WTC11 (cell line): Measurements from ENCODE around the gene ESRRA. TPM values are rescaled to one million over a fixed set of nuclear protein-coding genes. Genes with fewer than 3 reads are reported as not detected.

Source experiments
- ATAC-seq: fragments of 200-7000 bp; cut with Tn5 transposase; 2 replicates; pipeline ENCODE4 v1.10.0; 2021; ENCODE audit warnings: mild to moderate bottlenecking, moderate library complexity
- CTCF ChIA-PET: fragments of 300-600 bp; sonication (Branson Sonifier 250); formaldehyde crosslinking; loops from one replicate; lab custom pipeline; 2021; ENCODE audit warnings: antibody characterized with exemption; lab: Charles Lee
- POLR2A ChIA-PET: fragments of 350-600 bp; sonication (Branson Sonifier 250); formaldehyde crosslinking; loops from one replicate; lab custom pipeline; 2021; ENCODE audit warnings: antibody characterized with exemption; lab: Charles Lee
- DNase-seq: peaks from one replicate; pipeline ENCODE4 v3.0.0; 2021; ENCODE audit warnings: low spot score
- H3K27ac Mint-ChIP-seq: 2 replicates; pipeline ENCODE4 v1.8.0; 2021; ENCODE audit warnings: mixed read lengths
- H3K27me3 Mint-ChIP-seq: 2 replicates; pipeline ENCODE4 v1.8.0; 2021; ENCODE audit warnings: low read depth, mild to moderate bottlenecking, moderate library complexity, mixed read lengths
- H3K36me3 Mint-ChIP-seq: 2 replicates; pipeline ENCODE4 v1.8.0; 2021; ENCODE audit warnings: mixed read lengths
- H3K4me1 Mint-ChIP-seq: 2 replicates; pipeline ENCODE4 v1.8.0; 2022; ENCODE audit warnings: mixed read lengths
- H3K4me3 Mint-ChIP-seq: 2 replicates; pipeline ENCODE4 v1.8.0; 2021; ENCODE audit warnings: mild to moderate bottlenecking, moderate library complexity, mixed read lengths
- H3K9me3 Mint-ChIP-seq: 2 replicates; pipeline ENCODE4 v1.8.0; 2021; ENCODE audit warnings: mixed read lengths
- CREM ChIP-seq: sonication (generic); formaldehyde crosslinking; IDR thresholded peaks from 2 replicates; pipeline ENCODE4 v1.8.1; 2022; ENCODE audit warnings: mild to moderate bottlenecking, missing genetic modification reagents, moderate library complexity
- ELF4 ChIP-seq: sonication (generic); formaldehyde crosslinking; IDR thresholded peaks from 2 replicates; pipeline ENCODE4 v1.8.1; 2022; ENCODE audit warnings: low read depth, mild to moderate bottlenecking, moderate library complexity, missing genetic modification reagents
- ETV6 ChIP-seq: sonication (generic); formaldehyde crosslinking; IDR thresholded peaks from 2 replicates; pipeline ENCODE4 v1.8.1; 2022; ENCODE audit warnings: mild to moderate bottlenecking, missing genetic modification reagents
- FOXP1 ChIP-seq: sonication (generic); formaldehyde crosslinking; IDR thresholded peaks from 2 replicates; pipeline ENCODE4 v1.8.0; 2022; ENCODE audit warnings: missing genetic modification reagents, mild to moderate bottlenecking, moderate library complexity, borderline replicate concordance
- FOXP4 ChIP-seq: sonication (generic); formaldehyde crosslinking; IDR thresholded peaks from 2 replicates; pipeline ENCODE4 v1.8.0; 2022; ENCODE audit warnings: mild to moderate bottlenecking, missing genetic modification reagents
- JAZF1 ChIP-seq: fragments of 250-450 bp; sonication (Bioruptor Pico); IDR thresholded peaks from 2 replicates; pipeline ENCODE4 v1.9.0; 2021; ENCODE audit warnings: moderate library complexity, mild to moderate bottlenecking, inconsistent platforms
- KAT7 ChIP-seq: sonication (generic); formaldehyde crosslinking; IDR thresholded peaks from 2 replicates; pipeline ENCODE4 v1.8.1; 2023; ENCODE audit warnings: missing genetic modification reagents, mild to moderate bottlenecking, borderline replicate concordance
- MYBL2 ChIP-seq: sonication (generic); formaldehyde crosslinking; IDR thresholded peaks from 2 replicates; pipeline ENCODE4 v1.8.1; 2023; ENCODE audit warnings: mild to moderate bottlenecking, moderate library complexity, missing genetic modification reagents
- NFYB ChIP-seq: sonication (generic); formaldehyde crosslinking; conservative IDR thresholded peaks from 2 replicates; pipeline ENCODE4 v1.8.0; 2022; ENCODE audit warnings: low read depth, missing genetic modification reagents
- NR2C2 ChIP-seq: sonication (generic); formaldehyde crosslinking; IDR thresholded peaks from 2 replicates; pipeline ENCODE4 v1.8.0; 2022; ENCODE audit warnings: mild to moderate bottlenecking, missing genetic modification reagents
- RORB ChIP-seq: fragments of 250-450 bp; sonication (Bioruptor Pico); IDR thresholded peaks from 2 replicates; pipeline ENCODE4 v1.9.0; 2021; ENCODE audit warnings: mild to moderate bottlenecking
- SMAD3 ChIP-seq: sonication (generic); formaldehyde crosslinking; IDR thresholded peaks from 2 replicates; pipeline ENCODE4 v1.8.0; 2022; ENCODE audit warnings: missing genetic modification reagents, mild to moderate bottlenecking, borderline replicate concordance
- SP1 ChIP-seq: sonication (generic); formaldehyde crosslinking; conservative IDR thresholded peaks from 2 replicates; pipeline ENCODE4 v1.8.1; 2022; ENCODE audit warnings: missing genetic modification reagents
- TEAD1 ChIP-seq: sonication (generic); formaldehyde crosslinking; IDR thresholded peaks from 2 replicates; pipeline ENCODE4 v1.8.0; 2022; ENCODE audit warnings: mild to moderate bottlenecking, missing genetic modification reagents
- ZNF121 ChIP-seq: sonication (generic); formaldehyde crosslinking; IDR thresholded peaks from 2 replicates; pipeline ENCODE4 v1.8.0; 2023; ENCODE audit warnings: missing genetic modification reagents
- ZNF138 ChIP-seq: sonication (generic); formaldehyde crosslinking; conservative IDR thresholded peaks from 2 replicates; pipeline ENCODE4 v1.8.1; 2022; ENCODE audit warnings: mild to moderate bottlenecking, moderate library complexity, missing genetic modification reagents
- ZNF423 ChIP-seq: fragments of 250-450 bp; sonication (Bioruptor Pico); IDR thresholded peaks from 2 replicates; pipeline ENCODE4 v2.1.2; 2022; ENCODE audit warnings: mild to moderate bottlenecking, moderate library complexity
- total RNA-seq: library from RNA; stranded (reverse); gene quantifications from 3 replicates; pipeline ENCODE4 v1.2.3, GENCODE V29; 2021

Gene ESRRA
- total RNA-seq, 1 experiment from 2014 or later, result 81.9 TPM

GRCh38 chr11:64284048-64284961 is 21.0 kb upstream of the ESRRA start, which contains the start of gene BAD (continued):
- no peak for TF ChIP-seq ZNF423 (CRISPR knock-in tag)
- peak; percentile 72 for TF ChIP-seq NFYB (CRISPR knock-in tag)

GRCh38 chr11:64284962-64285884 is 20.1 kb upstream of the ESRRA start, which contains the start of gene GPR137:
GPR137 (plus strand) TSS chr11:64285848; CDS start chr11:64286525, 677 bp downstream.
- CTCF ChIA-PET, result interaction anchor here (0.7 to 12.5 kb wide), 9 partner anchors 14 to 475 kb away, joined by 3 to 151 read pairs (median 6); partner anchors contain the start of genes ESRRA, PRDX5, PYGM and TRMT112
- Mint-ChIP-seq H3K27ac (no peak within 1 kb of the TSS; the same call in 1 of the 2 replicates), H3K4me1 (peaks cover 8% of the 10 kb centered on the region)

GRCh38 chr11:64285885-64286800 is 19.2 kb upstream of the ESRRA start:
- no peak for TF ChIP-seq TEAD1 (CRISPR knock-in tag)
- no peak overlapping the region; the same call in 1 of the 2 replicates for H3K27ac Mint-ChIP-seq
- DNase-seq, result no peak
- H3K4me3 Mint-ChIP-seq, result peak overlapping the region; percentile 76
- H3K36me3 Mint-ChIP-seq, result peaks cover 11% of the 10 kb centered on the region
- POLR2A ChIA-PET, result interaction anchor here (2.3 kb wide), 1 partner anchor 16 kb away, joined by 7 read pairs; no protein-coding TSS in a partner anchor
- H3K4me1 Mint-ChIP-seq, result peaks cover 12% of the 10 kb centered on the region
- H3K27me3 Mint-ChIP-seq, result peaks cover 27% of the 10 kb centered on the region
- CTCF ChIA-PET, result interaction anchor here (0.9 to 12.5 kb wide), 4 partner anchors 15 to 69 kb away, joined by 4 to 151 read pairs (median 16); partner anchors contain the start of genes ESRRA, PRDX5 and TRMT112
- no peak for ATAC-seq
- no peaks in the 10 kb centered on the region for H3K9me3 Mint-ChIP-seq

More at GRCh38 chr11:64284962-64285884, 20.1 kb upstream of the ESRRA start, which contains the start of gene GPR137:
- no peaks in the 10 kb centered on the region for H3K9me3 Mint-ChIP-seq
- peak; percentile 15 for ATAC-seq
- H3K27me3 Mint-ChIP-seq, result peaks cover 17% of the 10 kb centered on the region
- peak; percentile 78 for DNase-seq
- TF ChIP-seq SP1, result peak; percentile 32; the same call in 1 of the 2 replicates
- TF ChIP-seq CREM (CRISPR knock-in tag), result 0 out of 2 replicates have a peak, but pooled peaks have one; percentile 44
- TF ChIP-seq FOXP4 (CRISPR knock-in tag), result 0 out of 2 replicates have a peak, but pooled peaks have one; percentile 12
- no peak for TF ChIP-seq NR2C2 (CRISPR knock-in tag)
- POLR2A ChIA-PET, result interaction anchor here (0.9 to 2.3 kb wide), 4 partner anchors 14 to 56 kb away, joined by 3 to 7 read pairs (median 4); partner anchors contain the start of gene ESRRA
- peak within 1 kb of the TSS; percentile 80 for H3K4me3 Mint-ChIP-seq
- peaks cover 12% of the 10 kb centered on the region for H3K36me3 Mint-ChIP-seq

GRCh38 chr11:64286801-64287159 is 18.5 kb upstream of the ESRRA start:
- Mint-ChIP-seq H3K4me3 (peak overlapping the region; percentile 76), H3K9me3 (no peaks in the 10 kb centered on the region)
- CTCF ChIA-PET, result interaction anchor here (12.5 kb wide), 1 partner anchor 16 kb away, joined by 151 read pairs; the partner anchor contains the start of gene ESRRA
- TF ChIP-seq JAZF1 (CRISPR knock-in tag), result no peak
- no peak for TF ChIP-seq ELF4
- no peak for TF ChIP-seq ETV6 (CRISPR knock-in tag)
- TF ChIP-seq NR2C2 (CRISPR knock-in tag), result no peak
- TF ChIP-seq ZNF121, result no peak
- TF ChIP-seq MYBL2 (CRISPR knock-in tag), result no peak
- no peak for TF ChIP-seq RORB (CRISPR knock-in tag)
- TF ChIP-seq FOXP1, result no peak
- no peak for TF ChIP-seq KAT7 (CRISPR knock-in tag)
- TF ChIP-seq SMAD3 (CRISPR knock-in tag), result no peak
- no peak for TF ChIP-seq ZNF138
- TF ChIP-seq, all 79 proteins: peak for 0
- Mint-ChIP-seq H3K27ac (no peak overlapping the region; the same call in 1 of the 2 replicates), H3K27me3 (peaks cover 29% of the 10 kb centered on the region), H3K36me3 (peaks cover 6% of the 10 kb centered on the region), H3K4me1 (peaks cover 12% of the 10 kb centered on the region)
- POLR2A ChIA-PET, result no interaction called here
- no peak for ATAC-seq
- DNase-seq, result no peak
